IMR-90 (cell line): ENCODE data around the gene RAB40C. TPM values are rescaled to one million over a fixed set of nuclear protein-coding genes. Genes with fewer than 3 reads are reported as not detected.

ENCODE experiments used
- POLR2A ChIP-seq: IDR thresholded peaks from 2 replicates; pipeline ENCODE4 v1.6.1; 2012; ENCODE audit warnings: mild to moderate bottlenecking, low read depth, low read length
- RAD21 ChIP-seq: IDR thresholded peaks from 2 replicates; pipeline ENCODE4 v1.6.1; 2012; ENCODE audit warnings: low read length, improper control_type of control experiment
- SMC3 ChIP-seq: fragments of 150-350 bp; IDR thresholded peaks from 2 replicates; pipeline ENCODE4 v1.6.1; 2016; ENCODE audit warnings: low read depth, mild to moderate bottlenecking, antibody characterized with exemption, low read length, moderate library complexity
- polyA plus RNA-seq, 3 experiments: library from polyadenylated mRNA; depleted of rRNA; stranded (reverse); fragments of >200 nt; gene quantifications; 2 replicates each; pipeline ENCODE4 v1.2.3, GENCODE V29; 2012; ENCODE audit warnings: low replicate concordance in 1 of 3
- total RNA-seq: library from RNA; depleted of rRNA; stranded (reverse); fragments of >200 nt; gene quantifications from 2 replicates; pipeline ENCODE4 v1.2.3, GENCODE V29; 2012

The RAB40C gene
- total and polyA plus RNA-seq, 2 of the 4 experiments (the other 2 are of a cell fraction): 6.8 to 13.7 TPM

- TF ChIP-seq POLR2A (no peak), SMC3 (no peak), RAD21 (no peak)
These were observed 23.1 kb upstream of the RAB40C start, which contains the start of gene NHLRC4 (continued) for GRCh38 chr16:566475-567372.
